ENCODE results near the gene TBX10.
"Not testable (repeated sequence)": the region's sequence is repeated elsewhere in the genome, so short reads cannot be mapped to it uniquely, and the experiment has no call there.

The TBX10 gene

GRCh38 chr11:67610302-67610868 is 29.2 kb downstream of the TBX10 start:
- no peaks in the 10 kb centered on the region for H3K9me3 Mint-ChIP-seq
- H3K36me3 Mint-ChIP-seq (ENCODE audit: low read depth), result peaks cover 32% of the 10 kb centered on the region
- H3K4me3 Mint-ChIP-seq, result no peak overlapping the region
- no peaks in the 10 kb centered on the region for H3K27me3 Mint-ChIP-seq
- H3K4me1 Mint-ChIP-seq (ENCODE audit: low read depth), result peaks cover 45% of the 10 kb centered on the region
- no peak overlapping the region for H3K27ac Mint-ChIP-seq

- no peaks in the 10 kb centered on the region for H3K9me3 Mint-ChIP-seq
- no peak overlapping the region for H3K27ac Mint-ChIP-seq
- no peak overlapping the region for H3K4me3 Mint-ChIP-seq
- peaks cover 35% of the 10 kb centered on the region for H3K4me1 Mint-ChIP-seq (ENCODE audit: low read depth)
- peaks cover 32% of the 10 kb centered on the region for H3K36me3 Mint-ChIP-seq (ENCODE audit: low read depth)
- no peaks in the 10 kb centered on the region for H3K27me3 Mint-ChIP-seq
Observed at GRCh38 chr11:67609316-67609715, 30.2 kb downstream of the TBX10 start.

GRCh38 chr11:67608486-67608885 is 31.1 kb downstream of the TBX10 start:
- no peaks in the 10 kb centered on the region for H3K9me3 Mint-ChIP-seq
- H3K4me1 Mint-ChIP-seq (ENCODE audit: low read depth), result peaks cover 27% of the 10 kb centered on the region
- H3K4me3 Mint-ChIP-seq, result peak overlapping the region; percentile 96
- no peak overlapping the region for H3K27ac Mint-ChIP-seq
- H3K36me3 Mint-ChIP-seq (ENCODE audit: low read depth), result peaks cover 32% of the 10 kb centered on the region
- no peaks in the 10 kb centered on the region for H3K27me3 Mint-ChIP-seq

DNA sequence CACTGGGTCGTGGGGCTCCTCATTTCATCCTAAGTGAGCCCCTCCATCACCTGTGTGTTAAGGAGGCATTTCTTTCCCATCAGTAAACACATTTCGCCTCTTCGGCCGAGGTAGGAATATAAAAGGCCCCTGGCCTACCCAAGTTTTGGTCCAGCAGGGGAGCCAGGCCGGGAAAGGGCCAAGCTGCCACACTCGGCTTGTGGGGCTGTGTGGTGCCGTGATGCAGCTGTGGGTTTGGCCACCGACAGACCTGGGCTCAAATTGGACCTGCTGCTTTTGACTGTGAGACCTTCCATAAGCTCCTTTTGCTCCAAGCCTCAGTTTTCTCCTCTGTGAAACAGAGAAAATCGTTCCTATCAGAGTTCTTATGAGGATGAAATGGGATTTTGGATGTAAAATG is 32.1 kb downstream of the TBX10 start:
- Mint-ChIP-seq H3K9me3 (no peaks in the 10 kb centered on the region), H3K4me1 (ENCODE audit: low read depth) (peaks cover 21% of the 10 kb centered on the region), H3K36me3 (ENCODE audit: low read depth) (peaks cover 30% of the 10 kb centered on the region), H3K4me3 (peak overlapping the region; percentile 96), H3K27ac (peak overlapping the region; percentile 91), H3K27me3 (peaks cover 4% of the 10 kb centered on the region)

- Mint-ChIP-seq H3K36me3 (ENCODE audit: low read depth) (peaks cover 23% of the 10 kb centered on the region), H3K27me3 (peaks cover 4% of the 10 kb centered on the region), H3K4me1 (ENCODE audit: low read depth) (peaks cover 21% of the 10 kb centered on the region), H3K27ac (peak within 1 kb of the TSS; percentile 91), H3K9me3 (no peaks in the 10 kb centered on the region), H3K4me3 (peak within 1 kb of the TSS; percentile 96)
Observed at GRCh38 chr11:67606492-67607295, 32.9 kb downstream of the TBX10 start, which contains the start of gene NDUFV1. Gene NDUFV1 (plus strand): TSS chr11:67606936. CDS start chr11:67607005, 69 bp downstream.

GRCh38 chr11:67606093-67606491 is 33.5 kb downstream of the TBX10 start:
- H3K4me3 Mint-ChIP-seq, result peak overlapping the region; percentile 96
- H3K4me1 Mint-ChIP-seq (ENCODE audit: low read depth), result peaks cover 21% of the 10 kb centered on the region
- peak overlapping the region; percentile 87 for H3K27ac Mint-ChIP-seq
- peaks cover 23% of the 10 kb centered on the region for H3K36me3 Mint-ChIP-seq (ENCODE audit: low read depth)
- no peaks in the 10 kb centered on the region for H3K9me3 Mint-ChIP-seq
- peaks cover 4% of the 10 kb centered on the region for H3K27me3 Mint-ChIP-seq

DNA sequence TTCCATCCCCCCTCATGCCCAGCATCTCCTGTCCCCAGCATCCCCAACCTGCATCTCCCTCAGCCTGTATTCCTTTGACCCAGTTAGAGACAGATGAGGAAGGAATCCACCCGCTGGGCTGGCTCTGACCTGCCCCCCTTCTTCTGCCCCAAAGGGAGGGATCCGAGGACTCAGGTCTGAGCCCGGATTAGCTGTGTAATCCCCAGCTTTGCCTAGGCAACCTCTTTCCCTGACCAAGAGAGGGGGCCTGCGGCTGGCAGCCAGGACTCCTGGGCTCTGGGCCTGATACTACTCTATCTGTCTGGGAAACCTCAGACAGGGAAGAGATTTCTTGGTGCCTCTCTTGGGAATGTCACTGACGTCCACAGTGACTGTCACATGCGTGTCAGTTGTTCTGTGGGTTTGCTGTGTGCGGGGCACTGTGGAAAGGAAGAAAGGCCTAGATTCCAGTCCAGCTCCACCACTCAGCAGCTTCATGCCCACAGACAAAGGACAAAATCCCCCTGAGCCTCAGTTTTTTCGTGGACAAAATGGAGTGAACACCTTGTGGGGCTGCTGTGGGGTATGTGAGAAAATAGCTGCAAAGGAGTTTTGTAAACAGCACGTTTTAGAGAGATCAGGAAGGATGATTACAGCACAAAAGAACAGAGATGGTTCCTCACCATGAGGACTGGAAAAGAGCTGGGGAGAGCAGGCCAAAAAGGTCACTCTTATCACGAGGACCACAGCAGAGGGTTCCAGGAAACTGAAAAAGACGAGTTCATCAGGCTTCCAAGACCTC is 34.1 kb downstream of the TBX10 start:
- H3K27me3 Mint-ChIP-seq, result peaks cover 7% of the 10 kb centered on the region
- H3K36me3 Mint-ChIP-seq (ENCODE audit: low read depth), result peaks cover 20% of the 10 kb centered on the region
- peak overlapping the region; percentile 8 for H3K27ac Mint-ChIP-seq
- H3K4me1 Mint-ChIP-seq (ENCODE audit: low read depth), result peaks cover 25% of the 10 kb centered on the region
- peak overlapping the region; percentile 56 for H3K4me3 Mint-ChIP-seq
- H3K9me3 Mint-ChIP-seq, result no peaks in the 10 kb centered on the region

GRCh38 chr11:67604815-67605214 is 34.7 kb downstream of the TBX10 start:
- Mint-ChIP-seq H3K9me3 (no peaks in the 10 kb centered on the region), H3K27me3 (peaks cover 8% of the 10 kb centered on the region), H3K27ac (no peak overlapping the region)

GRCh38 chr11:67604119-67604518 is 35.4 kb downstream of the TBX10 start:
- not testable (repeated sequence) for H3K9me3 Mint-ChIP-seq, H3K4me3 Mint-ChIP-seq, H3K27me3 Mint-ChIP-seq, H3K27ac Mint-ChIP-seq
- H3K36me3 Mint-ChIP-seq (ENCODE audit: low read depth), result peaks cover 11% of the 10 kb centered on the region
- peaks cover 28% of the 10 kb centered on the region for H3K4me1 Mint-ChIP-seq (ENCODE audit: low read depth)

More at GRCh38 chr11:67604815-67605214, 34.7 kb downstream of the TBX10 start:
- H3K4me3 Mint-ChIP-seq, result no peak overlapping the region
- H3K36me3 Mint-ChIP-seq (ENCODE audit: low read depth), result peaks cover 16% of the 10 kb centered on the region
- peaks cover 28% of the 10 kb centered on the region for H3K4me1 Mint-ChIP-seq (ENCODE audit: low read depth)

- H3K27ac Mint-ChIP-seq, result no peak overlapping the region
- no peaks in the 10 kb centered on the region for H3K9me3 Mint-ChIP-seq
- H3K36me3 Mint-ChIP-seq (ENCODE audit: low read depth), result no peaks in the 10 kb centered on the region
- peaks cover 11% of the 10 kb centered on the region for H3K4me1 Mint-ChIP-seq (ENCODE audit: low read depth)
- peaks cover 8% of the 10 kb centered on the region for H3K27me3 Mint-ChIP-seq
- H3K4me3 Mint-ChIP-seq, result no peak overlapping the region
Observed at GRCh38 chr11:67601098-67601497, 38.5 kb downstream of the TBX10 start.

- H3K36me3 Mint-ChIP-seq (ENCODE audit: low read depth), result no peaks in the 10 kb centered on the region
- H3K27me3 Mint-ChIP-seq, result peaks cover 8% of the 10 kb centered on the region
- peaks cover 7% of the 10 kb centered on the region for H3K4me1 Mint-ChIP-seq (ENCODE audit: low read depth)
- no peak overlapping the region for H3K4me3 Mint-ChIP-seq
- H3K27ac Mint-ChIP-seq, result no peak overlapping the region
- no peaks in the 10 kb centered on the region for H3K9me3 Mint-ChIP-seq
Observed at GRCh38 chr11:67600324-67601029, 39.1 kb downstream of the TBX10 start.

GRCh38 chr11:67599149-67599548 is 40.4 kb downstream of the TBX10 start:
- Mint-ChIP-seq H3K4me3 (no peak overlapping the region), H3K36me3 (ENCODE audit: low read depth) (no peaks in the 10 kb centered on the region), H3K9me3 (no peaks in the 10 kb centered on the region), H3K4me1 (ENCODE audit: low read depth) (peaks cover 7% of the 10 kb centered on the region), H3K27ac (no peak overlapping the region), H3K27me3 (peaks cover 8% of the 10 kb centered on the region)

DNA sequence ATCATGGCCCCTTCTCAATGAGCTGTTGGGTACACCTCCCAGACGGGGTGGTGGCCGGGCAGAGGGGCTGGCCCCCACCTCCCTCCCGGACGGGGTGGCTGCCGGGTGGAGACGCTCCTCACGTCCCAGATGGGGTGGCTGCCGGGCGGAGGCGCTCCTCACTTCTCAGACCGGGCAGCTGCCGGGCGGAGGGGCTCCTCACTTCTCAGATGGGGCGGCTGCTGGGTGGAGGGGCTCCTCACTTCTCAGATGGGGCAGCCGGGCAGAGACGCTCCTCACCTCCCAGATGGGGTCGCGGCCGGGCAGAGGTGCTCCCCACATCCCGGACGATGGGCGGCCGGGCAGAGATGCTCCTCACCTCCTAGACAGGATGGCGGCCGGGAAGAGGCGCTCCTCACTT is 41.6 kb downstream of the TBX10 start:
- not testable (repeated sequence) for H3K27me3 Mint-ChIP-seq; H3K4me3 Mint-ChIP-seq; H3K36me3 Mint-ChIP-seq (ENCODE audit: low read depth); H3K27ac Mint-ChIP-seq; H3K9me3 Mint-ChIP-seq; H3K4me1 Mint-ChIP-seq (ENCODE audit: low read depth)

GRCh38 chr11:67597458-67597857 is 42.1 kb downstream of the TBX10 start:
- not testable (repeated sequence) for H3K4me3 Mint-ChIP-seq; H3K27ac Mint-ChIP-seq; H3K27me3 Mint-ChIP-seq; H3K9me3 Mint-ChIP-seq; H3K4me1 Mint-ChIP-seq (ENCODE audit: low read depth); H3K36me3 Mint-ChIP-seq (ENCODE audit: low read depth)

Measured in stimulated activated naive CD8-positive, alpha-beta T cell treated with anti-CD3 and anti-CD28 coated beads, Interleukin-15, Interleukin-2, amounts not matched to agents 100 ng/mL and 50 ng/mL, for 24 hours (primary cell).